ENCODE data around the gene ATL1. TPM values are rescaled to one million over a fixed set of nuclear protein-coding genes. Genes with fewer than 3 reads are reported as not detected.

ATL1 gene
- total RNA-seq, 1 experiment from 2014 or later = 5.9 TPM

Other genes starting within 250 kb of the ATL1 start
- 17.6 and 18.2 TPM in 2 replicates for gene L2HGDH, start 247.9 kb upstream of the ATL1 start, total RNA-seq (2014; rRNA removed; shearing (Covaris generic))
- gene DMAC2L, start 247.8 kb upstream of the ATL1 start, total RNA-seq (2014; rRNA removed; shearing (Covaris generic)) = 28.7 and 33.3 TPM in 2 replicates
- 2.5 and 4.7 TPM in 2 replicates for gene CDKL1, start 163.3 kb upstream of the ATL1 start, total RNA-seq (2014; rRNA removed; shearing (Covaris generic))
- 94.4 and 175 TPM in 2 replicates for gene MAP4K5, start 27.6 kb upstream of the ATL1 start, total RNA-seq (2014; rRNA removed; shearing (Covaris generic))
- 28.6 and 36.5 TPM in 2 replicates for gene SAV1, start 108.2 kb downstream of the ATL1 start, total RNA-seq (2014; rRNA removed; shearing (Covaris generic))

Measured in Daoy (cell line).